HG02943 (cell line): ENCODE data around the gene LCK.

Experiments used
- ATAC-seq: cut with Tn5 transposase; IDR thresholded peaks from one replicate; pipeline ENCODE4 v1.9.1; 2021; ENCODE audit warnings: mild to moderate bottlenecking, low read depth, moderate library complexity; ENCODE audit not compliant: unreplicated experiment

Gene LCK

GRCh38 chr1:32250893-32251716 is at the start of gene LCK:
Gene LCK, plus strand, starts transcription at chr1:32251265. Its CDS starts 23,065 bp downstream, at chr1:32274330.
- ATAC-seq = no peak

- no peak for ATAC-seq
Measured at GRCh38 chr1:32204943-32205361, 46.1 kb upstream of the LCK start.

DNA sequence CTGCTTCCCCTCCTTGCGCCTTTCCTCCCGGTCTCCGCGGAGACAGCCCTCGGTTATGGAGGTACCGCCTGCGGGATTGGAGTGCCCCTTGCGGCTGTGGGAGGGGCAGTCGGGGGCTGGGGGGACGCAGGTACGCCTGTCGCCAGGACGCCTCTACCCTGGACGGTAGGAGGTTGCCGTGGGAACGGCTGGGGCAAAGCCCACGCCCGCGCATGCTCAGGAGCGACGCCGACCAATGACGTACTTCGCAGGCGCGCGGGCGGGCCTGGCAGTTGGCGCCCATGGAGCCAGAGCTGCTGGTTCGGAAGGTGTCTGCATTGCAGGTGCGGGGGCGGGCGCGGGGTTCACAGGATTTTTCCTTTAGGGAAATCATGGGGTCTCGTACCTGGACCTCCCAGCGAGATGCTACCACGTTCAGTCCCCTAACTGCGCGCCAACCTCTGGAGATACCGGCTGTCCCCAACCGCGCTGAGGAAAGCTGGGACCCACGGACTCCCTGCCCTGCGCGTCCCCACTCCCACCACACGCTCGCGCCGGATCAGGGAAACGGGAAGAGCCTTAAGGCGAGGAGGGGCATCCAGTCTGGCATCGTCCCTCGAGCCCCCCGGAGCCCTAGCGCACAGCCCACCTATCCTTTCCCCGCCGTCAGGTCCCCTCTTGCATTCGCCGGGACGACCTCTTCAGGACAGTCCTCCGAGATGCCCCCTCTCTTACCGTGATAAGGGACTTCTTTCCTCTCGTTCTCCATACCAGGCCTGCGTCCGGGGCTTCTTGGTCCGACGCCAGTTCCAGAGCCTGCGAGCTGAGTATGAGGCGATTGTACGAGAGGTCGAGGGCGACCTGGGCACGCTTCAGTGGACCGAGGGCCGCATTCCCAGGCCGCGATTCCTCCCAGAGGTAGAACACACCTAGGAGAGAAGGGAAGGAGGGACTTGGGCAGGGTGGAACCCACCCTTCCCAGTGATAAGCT is 45.4 kb upstream of the LCK start, which contains the start of gene IQCC:
TSS of gene IQCC (plus strand) at position 271 of the 970 bp plus-strand sequence. CDS start at position 282, 11 bp downstream.
- no peak for ATAC-seq

GRCh38 chr1:32208469-32208868 is 42.6 kb upstream of the LCK start:
- ATAC-seq = no peak

- no peak for ATAC-seq
Measured at GRCh38 chr1:32208891-32209328, 42.2 kb upstream of the LCK start, which contains the start of gene DCDC2B. Gene DCDC2B, plus strand, starts transcription at chr1:32209089. Its CDS starts 5 bp downstream, at chr1:32209094.

GRCh38 chr1:32215629-32216480 is 35.2 kb upstream of the LCK start:
- ATAC-seq = no peak

DNA sequence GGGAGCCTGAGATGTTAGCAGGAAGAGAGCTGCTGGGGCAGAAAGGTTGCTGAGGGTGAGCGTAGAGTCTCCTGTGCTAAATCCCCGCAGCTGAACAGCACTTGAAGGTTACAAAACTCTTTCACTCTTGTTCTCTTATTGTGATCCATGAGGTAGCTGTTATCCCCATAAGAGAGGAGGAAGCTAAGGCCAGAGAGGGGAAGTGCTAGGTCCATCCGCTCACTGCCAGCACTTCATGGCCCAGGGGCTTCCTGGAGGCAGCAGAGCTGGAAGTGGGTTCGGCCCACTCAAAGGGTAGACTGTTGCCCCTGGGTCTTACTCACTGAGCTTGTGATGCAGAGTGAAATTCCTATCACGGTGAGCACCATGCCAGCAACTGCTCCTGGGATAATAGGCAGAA is 34.5 kb upstream of the LCK start:
- no peak for ATAC-seq

DNA sequence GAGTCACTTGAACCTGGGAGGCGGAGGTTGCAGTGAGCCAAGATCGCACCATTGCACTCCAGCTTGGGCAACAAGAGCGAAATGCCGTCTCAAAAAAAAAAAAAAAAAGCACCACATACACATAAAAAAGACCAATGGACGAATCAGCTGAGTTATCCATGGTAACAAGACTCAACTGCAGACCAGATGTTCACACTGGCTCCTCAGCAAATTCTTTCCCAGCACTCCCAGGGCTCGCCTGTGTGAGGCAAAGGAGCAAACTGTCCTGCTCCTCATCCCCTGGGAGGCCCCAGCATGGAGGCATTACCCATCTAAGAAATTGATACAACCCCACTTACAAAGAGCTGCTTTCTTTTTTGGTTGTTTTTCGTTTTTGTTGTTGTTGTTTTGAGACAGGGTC is 32.0 kb upstream of the LCK start:
- no peak for ATAC-seq

GRCh38 chr1:32220746-32221580 is 30.1 kb upstream of the LCK start:
- no peak for ATAC-seq

GRCh38 chr1:32221581-32221979 is 29.5 kb upstream of the LCK start:
- ATAC-seq = no peak

DNA sequence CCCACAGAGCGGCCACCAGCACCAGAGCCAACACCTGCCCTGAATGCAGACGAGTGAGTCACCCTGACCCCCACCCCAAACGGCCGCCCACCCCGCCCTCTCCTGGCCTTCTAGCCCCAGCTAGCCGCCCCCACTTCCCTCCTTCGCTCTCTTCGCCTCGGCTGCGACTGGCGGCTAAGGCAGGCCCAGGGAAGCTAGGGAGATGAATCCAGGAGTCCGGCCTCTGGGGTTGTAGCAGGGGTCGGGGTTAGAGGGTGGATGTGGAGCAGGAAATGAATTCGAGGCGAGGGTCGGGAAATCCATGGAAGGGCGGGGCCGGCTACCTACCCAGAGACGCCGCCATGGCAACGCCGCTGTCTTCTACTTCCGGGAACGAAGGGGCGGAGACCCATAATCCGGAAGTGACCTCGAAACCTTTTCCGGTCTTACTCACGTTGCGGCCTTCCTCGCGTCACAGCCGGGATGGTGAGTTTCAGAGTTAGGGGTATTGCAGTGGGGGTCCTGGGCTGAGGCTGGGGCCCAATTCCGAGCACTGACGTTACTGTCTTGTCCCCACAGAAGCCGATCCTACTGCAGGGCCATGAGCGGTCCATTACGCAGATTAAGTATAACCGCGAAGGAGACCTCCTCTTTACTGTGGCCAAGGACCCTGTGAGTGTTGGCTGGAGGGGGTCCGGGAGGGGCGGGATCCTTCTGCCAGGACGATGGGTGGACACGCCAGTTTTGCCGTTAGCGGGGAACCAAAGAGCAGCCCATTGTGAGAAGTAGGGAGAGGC is 28.9 kb upstream of the LCK start, which contains the start of the genes EIF3I and TMEM234:
TSS of gene EIF3I (plus strand) at position 428 of the 776 bp plus-strand sequence. CDS start at position 463, 35 bp downstream.
TSS of gene TMEM234 (minus strand) at position 374 of the 776 bp plus-strand sequence. CDS start at position 343, 31 bp downstream.
- peak; percentile 73 for ATAC-seq

GRCh38 chr1:32223683-32224082 is 27.4 kb upstream of the LCK start:
- ATAC-seq = no peak

- ATAC-seq = no peak
Measured at GRCh38 chr1:32224285-32224684, 26.8 kb upstream of the LCK start.

DNA sequence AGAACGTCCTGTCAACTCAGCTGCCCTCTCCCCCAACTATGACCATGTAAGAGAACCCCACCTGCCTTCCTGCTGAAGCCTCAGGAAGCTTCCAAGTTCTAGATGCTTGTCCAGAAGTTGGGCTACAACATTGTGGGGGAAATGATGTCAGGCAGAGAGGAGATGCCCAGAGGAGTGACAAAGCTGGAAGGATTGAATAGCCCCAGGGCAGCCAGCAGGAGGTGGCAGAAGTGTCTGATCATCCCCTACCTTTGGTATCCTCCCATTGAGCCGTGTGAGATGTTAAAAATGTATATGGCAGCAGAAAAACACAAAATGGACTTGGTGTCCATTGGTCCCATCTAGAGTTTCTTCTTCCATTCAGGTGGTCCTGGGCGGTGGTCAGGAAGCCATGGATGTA is 22.3 kb upstream of the LCK start:
- ATAC-seq = no peak

- no peak for ATAC-seq
Measured at GRCh38 chr1:32231843-32232432, 19.1 kb upstream of the LCK start.

DNA sequence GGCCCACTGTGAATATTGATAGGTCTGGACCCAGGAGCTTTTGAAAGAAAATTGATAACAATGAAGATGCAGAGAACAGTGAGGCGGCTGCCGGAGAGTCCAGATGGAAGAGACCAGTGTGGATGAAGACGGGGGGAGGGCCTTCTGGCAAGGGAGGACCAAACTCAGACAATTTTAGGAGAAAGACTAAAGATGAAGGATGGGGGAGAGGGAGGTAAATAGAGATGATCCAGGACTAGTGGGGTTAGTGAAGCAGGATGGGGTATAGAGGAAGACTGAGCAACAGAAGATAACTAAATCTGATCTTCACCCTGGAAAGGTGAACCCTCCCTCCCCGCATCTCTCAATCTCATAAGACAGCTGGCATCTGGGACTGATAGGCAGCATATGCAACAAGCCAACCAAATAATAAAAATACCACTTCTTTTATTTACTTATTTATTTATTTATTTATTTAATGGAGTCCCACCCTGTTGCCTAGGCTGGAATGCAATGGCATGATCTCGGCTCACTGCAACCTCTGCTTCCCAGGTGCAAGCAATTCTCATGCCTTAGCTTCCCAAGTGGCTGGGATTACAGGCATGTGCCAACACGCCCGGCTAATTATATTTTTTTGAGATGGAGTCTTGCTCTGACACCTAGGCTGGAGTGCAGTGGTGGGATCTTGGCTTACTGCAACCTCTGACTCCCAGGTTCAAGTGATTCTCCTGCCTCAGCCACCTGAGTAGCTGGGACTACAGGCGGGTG is 18.3 kb upstream of the LCK start:
- no peak for ATAC-seq

DNA sequence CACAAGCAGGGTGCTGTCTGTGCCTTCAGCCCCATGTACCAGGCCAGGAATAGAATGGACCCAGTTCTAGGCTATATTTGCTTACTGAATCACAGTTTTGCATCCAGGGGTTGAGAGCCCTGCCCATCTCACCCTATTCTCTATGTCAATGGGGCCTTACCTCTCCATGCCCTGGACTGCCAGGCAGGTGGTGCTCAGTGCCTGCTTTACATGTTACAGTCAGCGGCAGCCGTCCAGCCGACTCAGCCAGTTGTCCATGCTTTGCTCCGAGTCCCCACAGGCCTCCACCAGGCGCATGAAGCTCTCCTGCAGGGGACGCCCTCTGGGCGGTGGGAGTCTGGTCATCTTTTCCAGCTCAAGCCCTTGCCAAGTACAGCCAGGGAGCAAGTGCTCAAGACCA is 16.3 kb upstream of the LCK start:
- ATAC-seq = no peak
